GM18520 (cell line): ENCODE results near the gene RPGR.

Source experiments
- ATAC-seq: cut with Tn5 transposase; IDR thresholded peaks from one replicate; pipeline ENCODE4 v1.9.1; 2021; ENCODE audit not compliant: unreplicated experiment

The RPGR gene

DNA sequence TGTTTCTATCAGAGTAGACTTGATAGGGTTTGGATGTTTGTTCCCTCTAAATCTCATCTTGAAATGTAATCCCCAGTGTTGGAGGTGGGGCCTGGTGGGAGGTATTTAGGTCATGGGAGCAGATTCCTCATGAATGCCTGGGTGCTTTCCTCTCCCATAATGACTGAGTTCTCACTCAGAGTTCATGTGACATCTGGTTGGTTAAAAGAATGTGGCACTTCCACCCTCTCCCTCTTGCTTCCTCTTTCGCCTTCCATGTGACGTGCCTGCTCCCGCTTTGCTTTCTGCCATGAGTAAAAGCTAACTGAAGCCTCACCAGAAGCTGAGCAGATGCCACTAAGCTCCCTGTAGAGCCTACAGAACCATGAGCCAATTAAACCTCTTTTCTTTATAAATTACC is 59.3 kb downstream of the RPGR start:
- ATAC-seq = no peak

DNA sequence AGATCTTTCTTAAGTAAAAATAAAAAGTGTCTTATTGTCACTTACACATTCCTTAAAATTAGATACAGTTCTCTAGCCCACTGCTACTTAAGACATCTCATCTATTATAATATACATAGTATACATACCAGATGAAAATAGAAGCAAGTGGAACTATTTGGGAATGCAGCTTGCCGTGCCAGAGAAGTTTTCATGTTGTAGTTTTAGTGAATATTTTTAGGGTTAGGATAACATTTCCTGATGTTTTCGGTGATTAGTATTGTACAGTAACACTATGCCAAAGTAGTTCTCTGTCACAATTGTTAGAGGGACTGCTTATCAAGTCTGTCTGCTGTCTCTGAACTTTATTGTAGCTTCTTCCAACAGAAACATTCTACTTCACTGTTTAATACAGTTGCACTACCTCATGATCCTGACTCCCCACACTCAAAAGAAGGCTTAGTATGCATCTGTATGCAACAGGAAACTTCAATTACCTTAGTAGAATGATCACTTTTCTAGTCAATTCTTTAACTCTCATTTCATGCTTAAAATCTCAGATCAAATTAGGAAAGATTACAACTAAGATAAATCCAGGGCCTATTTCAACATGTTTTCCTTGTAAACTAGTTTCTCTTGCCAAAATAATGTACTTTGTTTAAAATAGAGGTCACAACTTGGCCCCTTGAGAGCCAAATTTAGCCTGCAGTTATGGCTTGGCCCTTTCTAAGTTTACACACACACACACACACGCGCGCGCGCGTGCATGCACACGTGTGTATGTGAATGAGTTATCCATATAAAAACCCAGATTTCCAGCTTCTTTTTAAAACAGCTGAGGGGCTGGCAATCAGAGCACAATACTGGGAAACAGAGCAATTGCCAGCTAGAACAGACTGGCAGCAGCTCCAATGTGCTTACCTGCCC is 64.3 kb downstream of the RPGR start:
- ATAC-seq = no peak

DNA sequence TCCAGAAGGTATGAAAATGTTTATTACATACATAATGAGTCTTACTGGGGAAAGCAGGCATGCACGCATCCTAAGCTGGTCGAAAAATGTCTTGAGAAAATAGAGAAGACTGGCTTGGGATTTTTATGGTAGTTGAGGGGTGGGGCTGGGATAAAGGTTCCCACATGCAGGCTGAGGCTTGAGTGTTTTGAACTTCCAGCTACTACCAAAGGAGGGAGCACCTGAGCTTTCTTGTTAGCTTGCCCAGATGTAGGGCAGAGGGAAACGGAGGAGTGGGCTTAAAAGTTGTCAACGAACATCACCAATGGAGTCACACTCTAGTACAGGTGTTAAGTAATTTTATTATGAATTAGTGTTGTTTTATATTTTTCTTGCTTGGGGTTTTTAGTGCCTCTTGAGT is 67.1 kb downstream of the RPGR start:
- ATAC-seq = peak; percentile 55

DNA sequence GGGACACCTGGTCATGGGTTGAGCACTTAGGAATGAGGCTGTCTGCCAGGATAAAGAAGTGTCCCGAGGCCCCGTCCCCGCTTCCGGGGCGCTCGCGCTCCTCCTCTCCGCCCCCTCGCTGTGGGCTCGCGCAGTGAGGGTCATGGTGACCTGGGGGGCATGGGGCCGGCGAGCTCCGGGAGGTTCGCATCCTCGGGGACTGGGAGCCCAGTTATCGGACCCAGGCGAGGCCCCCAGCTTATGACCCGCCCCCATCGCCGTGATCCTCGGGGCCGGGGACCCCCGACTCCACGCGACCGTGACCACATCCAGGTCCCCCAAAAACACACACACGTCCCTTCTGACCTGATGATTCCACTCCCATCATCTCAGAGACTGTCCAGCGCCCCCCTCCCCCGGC is 71.3 kb downstream of the RPGR start:
- ATAC-seq = no peak

DNA sequence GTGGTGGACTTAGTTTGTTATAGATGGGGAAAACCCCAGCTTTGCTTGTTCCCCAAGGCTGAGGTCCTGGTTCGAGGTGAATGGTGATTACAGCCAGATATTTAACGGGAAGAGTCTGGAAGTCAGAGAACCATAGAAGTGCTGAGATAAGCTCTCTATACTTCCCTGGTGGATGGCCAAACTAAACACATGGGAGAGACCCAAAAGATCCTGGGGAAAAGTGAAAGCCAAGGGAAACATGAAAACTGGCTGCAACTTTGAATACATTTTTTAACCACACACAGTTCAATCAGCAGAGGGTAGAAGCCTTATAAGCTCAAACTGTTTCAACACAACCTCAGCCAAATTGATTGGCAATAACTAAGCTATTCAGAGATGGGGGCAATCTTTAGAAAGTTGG is 77.3 kb downstream of the RPGR start:
- no peak for ATAC-seq

DNA sequence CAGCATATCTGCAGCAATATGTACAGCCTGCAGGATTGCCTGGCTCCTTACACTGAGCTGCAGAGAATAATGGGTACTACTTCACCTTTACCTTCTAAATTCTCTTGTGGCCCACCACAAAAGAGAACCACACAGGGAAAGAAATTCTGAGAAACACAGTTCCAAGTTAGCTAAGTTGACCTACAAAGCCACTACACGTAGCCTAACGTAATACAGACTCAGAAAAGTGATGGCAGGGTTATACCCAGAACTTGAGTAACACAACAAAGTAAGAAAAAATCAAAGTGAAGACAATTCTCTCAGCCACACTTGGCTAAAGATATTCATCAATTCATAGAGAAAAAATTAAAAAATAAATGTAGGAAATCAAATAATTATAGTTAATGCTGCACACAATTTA is 80.3 kb downstream of the RPGR start:
- ATAC-seq = no peak

DNA sequence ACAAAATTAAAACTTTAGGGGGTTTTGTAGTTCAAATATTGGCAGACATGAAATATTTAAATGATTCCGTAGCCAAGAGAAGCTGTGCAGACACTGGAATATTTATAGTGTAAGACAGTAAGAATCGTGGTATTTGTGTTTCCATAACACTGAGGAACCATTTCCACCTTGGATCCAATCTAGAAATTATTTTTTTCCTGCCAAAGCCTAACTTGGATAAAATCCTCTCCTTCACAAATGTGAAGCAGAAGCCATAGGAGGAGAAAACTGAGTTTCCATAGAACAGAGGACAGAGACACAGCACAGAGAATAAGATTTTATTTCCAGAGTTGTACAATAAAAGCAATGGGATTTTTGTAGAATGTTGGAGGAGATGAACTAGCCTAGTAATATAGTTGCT is 86.8 kb downstream of the RPGR start:
- ATAC-seq = no peak

DNA sequence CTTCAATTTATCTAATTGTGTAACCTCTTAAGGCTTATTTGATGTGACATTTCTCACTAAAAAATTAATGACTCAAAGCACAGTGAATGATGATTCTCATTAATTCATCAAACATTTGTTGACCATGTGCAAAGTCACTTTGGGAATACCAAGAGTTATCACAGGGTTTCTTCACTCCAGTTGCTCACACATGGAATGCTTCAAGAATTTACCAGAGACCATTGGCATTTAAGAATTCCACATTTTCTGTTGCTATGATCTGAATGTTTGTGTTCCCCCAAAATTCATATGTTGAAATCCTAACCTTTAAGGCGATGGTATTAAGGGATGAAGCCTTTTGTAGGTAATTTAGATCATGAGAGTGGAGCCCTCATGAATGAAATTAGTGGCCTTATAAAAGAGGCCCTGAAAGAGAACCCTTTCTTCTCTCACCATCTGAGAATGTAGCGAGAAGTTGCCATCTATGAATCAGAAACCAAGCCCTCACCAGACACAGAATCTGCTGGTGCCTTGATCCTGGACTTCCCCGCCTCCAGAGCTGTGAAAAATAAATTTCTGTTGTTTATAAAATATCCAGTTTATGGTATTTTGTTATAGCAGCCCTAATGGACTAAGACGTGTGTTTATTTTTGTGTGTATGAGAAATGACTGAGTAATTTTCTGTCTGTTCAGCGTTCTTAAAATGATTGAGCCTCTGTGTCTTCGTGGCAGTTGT is 90.3 kb downstream of the RPGR start:
- no peak for ATAC-seq

DNA sequence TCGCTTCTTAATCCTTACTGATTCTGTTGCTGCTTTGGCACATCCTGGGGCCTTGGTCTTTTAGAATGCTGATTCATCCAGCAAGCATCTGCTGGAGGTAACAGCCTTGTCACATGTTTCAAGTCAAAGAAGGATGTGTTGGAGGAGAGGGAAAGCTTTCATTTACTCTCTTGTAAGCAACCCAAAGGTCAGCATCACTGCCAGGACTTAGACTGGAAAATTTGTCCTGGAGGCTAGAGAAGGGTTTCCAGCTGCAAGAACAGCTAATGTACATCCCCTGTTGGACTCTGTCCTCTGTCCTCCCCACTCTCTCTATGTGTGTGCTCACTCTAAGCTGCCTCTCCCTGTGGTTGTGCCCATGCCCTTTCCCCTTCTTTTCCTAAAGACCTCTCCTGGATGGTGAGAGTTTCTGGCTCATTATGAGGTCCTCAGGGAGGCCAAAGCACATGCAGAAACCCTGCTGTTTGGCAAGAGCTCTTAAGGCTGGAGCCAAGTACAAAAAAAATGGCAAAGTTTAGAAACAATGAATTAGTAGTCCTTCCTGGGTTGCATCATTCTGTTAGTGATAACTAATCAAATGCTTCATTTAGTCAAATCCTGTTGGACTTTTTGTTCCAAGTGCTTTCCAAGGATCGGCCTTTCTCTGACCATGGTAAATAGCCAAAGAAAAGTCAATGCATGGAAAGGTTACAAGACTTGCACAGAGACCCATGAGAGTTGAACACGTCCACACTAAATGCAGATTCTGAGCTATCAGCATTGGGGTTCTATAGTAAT is 93.2 kb downstream of the RPGR start:
- no peak for ATAC-seq

DNA sequence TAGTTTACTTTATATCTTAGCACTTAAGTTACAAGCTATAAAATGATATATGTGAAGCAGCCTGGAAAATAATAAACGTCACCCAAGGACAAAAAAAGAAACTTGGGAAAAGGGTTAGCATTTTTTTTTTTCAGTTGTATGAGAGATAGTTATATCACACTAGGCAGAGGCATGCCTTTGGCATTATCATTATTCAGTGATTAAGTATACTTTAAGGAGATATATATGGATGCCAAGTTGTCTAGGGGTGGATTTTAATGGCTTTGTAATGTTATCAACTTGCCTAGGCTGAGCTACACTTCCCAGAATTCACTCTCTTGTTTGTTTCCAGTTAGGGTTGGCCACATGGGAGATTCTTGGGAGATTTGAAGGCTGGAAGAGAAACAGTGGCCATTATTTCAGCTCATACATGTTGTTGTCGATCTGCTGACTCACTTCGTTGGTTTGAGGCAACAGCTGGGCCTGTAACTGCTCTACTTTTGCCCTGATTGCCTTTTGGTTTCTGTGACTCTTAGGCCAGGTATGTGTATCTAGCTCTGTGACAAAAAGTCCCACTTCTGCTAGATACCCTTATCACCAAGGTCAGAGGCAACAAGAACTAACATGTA is 95.1 kb downstream of the RPGR start:
- ATAC-seq = no peak

DNA sequence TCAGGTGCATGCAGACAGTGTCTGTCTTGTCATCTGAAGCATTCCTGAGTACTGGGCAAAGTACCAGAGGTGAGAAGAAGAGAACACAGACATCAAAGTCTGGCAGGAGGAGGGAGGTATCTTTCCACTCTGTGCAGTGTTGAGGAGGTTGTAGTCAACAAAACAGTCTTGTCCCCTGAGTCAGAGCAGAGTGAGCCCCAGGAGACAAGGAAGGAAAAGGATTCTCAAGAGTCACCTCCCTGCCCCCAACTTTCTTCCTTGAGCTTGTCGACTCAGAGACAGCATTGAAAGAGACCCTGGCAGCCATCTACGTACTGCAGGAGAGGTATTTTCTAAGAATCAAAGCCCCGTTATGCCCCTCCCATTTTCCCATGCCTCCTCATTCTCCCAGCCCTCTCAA is 102.2 kb downstream of the RPGR start:
- ATAC-seq = no peak

DNA sequence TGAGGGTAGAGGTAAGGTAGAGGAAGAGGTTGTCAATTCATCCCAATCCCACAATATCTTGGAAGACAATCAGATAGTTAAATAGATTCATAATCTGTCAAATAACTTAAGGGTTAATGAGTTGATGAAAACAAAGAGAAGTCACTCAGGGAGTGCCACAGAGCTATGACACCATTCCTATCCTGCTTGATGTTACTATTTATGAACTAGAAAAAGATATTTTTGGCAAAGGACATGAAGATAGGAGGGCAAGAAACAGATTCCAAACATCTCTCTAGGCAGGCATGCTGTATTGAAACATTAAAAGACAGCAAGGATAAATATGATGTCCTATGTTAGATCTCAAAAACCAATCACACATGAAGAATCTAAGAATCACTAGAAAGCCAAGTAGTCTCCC is 103.1 kb downstream of the RPGR start:
- ATAC-seq = no peak

DNA sequence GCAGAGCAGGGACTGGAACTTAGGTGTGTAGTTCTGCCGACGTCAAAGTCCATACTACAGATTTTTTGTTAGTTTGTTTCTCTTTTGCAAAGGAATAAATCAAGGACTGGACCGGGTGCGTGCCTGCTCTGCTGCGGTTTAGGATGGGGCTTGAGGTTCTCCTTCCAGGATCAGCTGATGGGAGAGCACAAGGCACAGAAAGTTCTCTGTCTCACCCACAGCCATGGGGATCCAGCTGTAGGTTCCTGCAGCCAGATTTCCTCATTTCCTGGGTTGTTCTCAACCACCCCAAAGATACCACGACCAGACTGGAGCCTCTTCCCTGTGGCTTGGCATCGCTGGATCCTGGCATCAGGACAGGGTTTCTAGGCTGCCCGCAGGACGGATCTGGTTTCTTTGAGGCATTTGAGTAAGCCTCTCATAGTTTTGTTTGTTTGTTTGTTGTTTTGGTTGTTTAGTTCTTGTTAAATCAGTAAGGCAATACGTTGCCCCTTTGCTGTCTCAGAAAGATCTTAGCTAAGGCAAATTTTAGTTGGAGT is 105.8 kb downstream of the RPGR start:
- ATAC-seq = no peak

DNA sequence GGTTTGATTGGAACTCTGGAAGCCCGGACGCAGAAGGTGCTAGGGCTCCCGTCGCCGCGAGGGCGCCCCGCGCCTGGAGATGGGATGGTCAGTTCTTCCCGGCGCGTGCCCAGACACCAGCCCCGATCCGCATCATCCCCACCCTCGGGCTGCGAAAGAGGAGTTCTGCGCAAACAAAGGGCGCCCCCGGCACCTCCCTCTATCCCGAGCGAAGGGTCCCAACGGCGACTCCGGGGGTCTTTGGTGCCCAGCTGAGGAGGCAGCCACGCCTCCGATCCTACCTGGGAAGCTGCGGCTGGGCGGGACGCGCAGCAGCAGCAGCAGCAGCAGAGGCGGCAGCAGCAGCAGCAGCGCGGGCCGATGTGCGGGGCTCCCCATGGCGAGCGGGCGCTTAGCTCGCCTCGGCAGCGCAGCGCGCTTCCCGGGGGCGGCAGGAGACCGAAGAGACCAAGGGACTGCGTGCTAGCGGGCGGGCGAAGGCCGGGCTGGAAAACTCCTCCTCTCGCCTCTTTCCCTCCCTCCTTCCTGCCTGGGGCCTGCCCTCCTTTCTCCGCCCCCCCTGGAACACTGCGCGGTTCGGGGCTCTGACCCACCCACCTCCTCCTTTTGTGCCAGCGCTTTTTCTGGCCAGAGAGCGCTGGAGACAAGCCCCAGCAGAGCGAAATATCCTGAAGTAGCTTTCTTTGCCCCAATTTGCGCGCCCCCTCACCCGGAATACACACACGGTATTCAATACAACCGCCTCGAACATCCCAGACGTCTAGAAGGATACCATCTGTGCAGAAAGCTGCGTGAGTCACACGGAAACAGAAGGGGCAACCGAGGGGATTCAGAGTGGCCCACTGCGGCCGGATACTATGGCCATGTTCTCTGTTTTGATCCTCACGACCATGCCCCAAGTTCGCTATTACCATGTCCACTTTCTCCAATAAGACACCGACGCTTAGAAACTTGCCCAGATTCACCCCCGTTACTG is 106.6 kb downstream of the RPGR start, which contains the start of gene SRPX:
Gene SRPX, minus strand, starts transcription at position 457 of the 976 bp plus-strand sequence. Its CDS starts 79 bp downstream, at position 378.
- no peak for ATAC-seq

DNA sequence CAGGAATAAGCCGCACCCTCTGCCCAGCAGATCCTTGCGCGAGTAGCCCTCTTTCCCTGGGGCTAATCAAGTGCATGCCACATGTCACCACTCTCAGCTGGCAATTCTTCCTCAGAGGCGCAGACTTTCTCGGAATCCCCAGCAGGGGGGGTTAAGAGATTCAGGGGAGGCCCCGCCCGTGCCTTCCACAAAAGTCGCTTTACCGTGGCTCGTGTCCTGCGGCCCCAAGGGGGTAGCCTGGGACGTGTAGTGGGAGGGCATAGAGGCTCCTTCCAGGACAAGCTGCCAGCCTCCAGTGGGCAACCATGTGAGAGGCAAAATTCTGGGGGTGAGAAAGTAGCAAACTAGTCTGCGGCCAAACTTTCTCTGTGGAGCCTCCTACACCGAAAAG is 107.3 kb downstream of the RPGR start:
- ATAC-seq = no peak
